ENCODE measurements around the gene SIK3. TPM values are rescaled to one million over a fixed set of nuclear protein-coding genes. Genes with fewer than 3 reads are reported as not detected.
A peak's percentile ranks its signal among the peaks of the same experiment; 100 is the strongest.

Gene SIK3
- total and polyA plus RNA-seq, 2 experiments from 2014 or later, result 29.1 to 58.5 TPM

DNA sequence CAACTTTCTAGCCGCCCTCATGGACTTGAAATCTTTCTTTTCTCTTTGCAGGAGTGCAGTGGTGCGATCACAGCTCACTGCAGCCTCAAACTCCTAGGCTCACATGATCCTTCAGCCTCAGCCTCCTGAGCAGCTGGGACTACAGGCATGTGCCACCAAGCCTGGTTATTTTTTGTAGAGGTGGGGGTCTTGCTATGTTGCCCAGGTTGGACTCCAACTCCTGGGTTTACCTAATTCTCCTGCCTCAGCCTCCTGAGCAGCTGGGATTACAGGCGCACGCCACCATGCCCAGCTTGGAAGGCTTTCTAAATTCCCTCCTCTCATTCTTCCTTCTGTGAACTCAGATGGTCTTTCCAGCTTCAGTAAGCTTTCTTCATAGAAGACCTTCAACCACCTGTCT lies 256.1 kb downstream of the SIK3 start:
- no peaks in the 10 kb centered on the region for H3K27me3 ChIP-seq
- peaks cover 13% of the 10 kb centered on the region for H3K4me1 ChIP-seq (ENCODE audit: low read depth)
- no peak for DNase-seq (ENCODE audit: low read depth in 1 of 2, low spot score in 1 of 2)
- H3K4me3 ChIP-seq, result no peak overlapping the region
- no peak overlapping the region for H3K27ac ChIP-seq
- H3K9me3 ChIP-seq (ENCODE audit: low read depth), result no peaks in the 10 kb centered on the region
- peaks cover 25% of the 10 kb centered on the region for H3K36me3 ChIP-seq
- no peak for TF ChIP-seq CTCF (IDR thresholded peaks at IDR 0.05; ENCODE audit: low read depth, low read length)

- no peaks in the 10 kb centered on the region for H3K27me3 ChIP-seq
- no peaks in the 10 kb centered on the region for H3K9me3 ChIP-seq (ENCODE audit: low read depth)
- H3K36me3 ChIP-seq, result peaks cover 13% of the 10 kb centered on the region
- peak overlapping the region; percentile 28 for H3K27ac ChIP-seq
- DNase-seq (ENCODE audit: low read depth in 1 of 2, low spot score in 1 of 2), result peak in 1 of 2 donors; percentile 12
- H3K4me1 ChIP-seq (ENCODE audit: low read depth), result peaks cover 24% of the 10 kb centered on the region
- no peak for TF ChIP-seq CTCF (IDR thresholded peaks at IDR 0.05; ENCODE audit: low read depth, low read length)
- no peak overlapping the region for H3K4me3 ChIP-seq
These were observed 257.4 kb downstream of the SIK3 start for GRCh38 chr11:116840746-116841296.

GRCh38 chr11:116840224-116840745 lies 257.9 kb downstream of the SIK3 start:
- Histone ChIP-seq H3K27ac (no peak overlapping the region), H3K9me3 (ENCODE audit: low read depth) (no peaks in the 10 kb centered on the region), H3K36me3 (peaks cover 8% of the 10 kb centered on the region), H3K4me1 (ENCODE audit: low read depth) (peaks cover 29% of the 10 kb centered on the region), H3K4me3 (no peak overlapping the region), H3K27me3 (no peaks in the 10 kb centered on the region)
- TF ChIP-seq CTCF (IDR thresholded peaks at IDR 0.05; ENCODE audit: low read depth, low read length), result peak; percentile 53
- DNase-seq (ENCODE audit: low read depth in 1 of 2, low spot score in 1 of 2), result peak; percentile 36 to 58

GRCh38 chr11:116838321-116839084 lies 259.7 kb downstream of the SIK3 start:
- H3K36me3 ChIP-seq, result peaks cover 4% of the 10 kb centered on the region
- peak overlapping the region; percentile 87 for H3K27ac ChIP-seq
- no peaks in the 10 kb centered on the region for H3K9me3 ChIP-seq (ENCODE audit: low read depth)
- peaks cover 32% of the 10 kb centered on the region for H3K4me1 ChIP-seq (ENCODE audit: low read depth)
- no peaks in the 10 kb centered on the region for H3K27me3 ChIP-seq
- no peak for DNase-seq (ENCODE audit: low read depth in 1 of 2, low spot score in 1 of 2)
- no peak overlapping the region for H3K4me3 ChIP-seq
- no peak for TF ChIP-seq CTCF (IDR thresholded peaks at IDR 0.05; ENCODE audit: low read depth, low read length)

GRCh38 chr11:116837231-116838091 lies 260.8 kb downstream of the SIK3 start, which contains the start of gene APOA1:
Gene APOA1 (minus strand): TSS chr11:116837622. CDS start chr11:116837387, 235 bp downstream.
- H3K9me3 ChIP-seq (ENCODE audit: low read depth), result no peaks in the 10 kb centered on the region
- peak within 1 kb of the TSS; percentile 87 for H3K27ac ChIP-seq
- no peaks in the 10 kb centered on the region for H3K27me3 ChIP-seq
- no peak for TF ChIP-seq CTCF (IDR thresholded peaks at IDR 0.05; ENCODE audit: low read depth, low read length)
- no peak within 1 kb of the TSS for H3K4me3 ChIP-seq
- H3K4me1 ChIP-seq (ENCODE audit: low read depth), result peaks cover 32% of the 10 kb centered on the region
- H3K36me3 ChIP-seq, result no peaks in the 10 kb centered on the region
- peak; percentile 35 to 79 for DNase-seq (ENCODE audit: low read depth in 1 of 2, low spot score in 1 of 2)

All from cardiac muscle cell (in vitro differentiated cells and primary cell).